ENCODE results near the gene NKX6-2.
"Not testable (repeated sequence)": the region's sequence is repeated elsewhere in the genome, so short reads cannot be mapped to it uniquely, and the experiment has no call there.

DNA sequence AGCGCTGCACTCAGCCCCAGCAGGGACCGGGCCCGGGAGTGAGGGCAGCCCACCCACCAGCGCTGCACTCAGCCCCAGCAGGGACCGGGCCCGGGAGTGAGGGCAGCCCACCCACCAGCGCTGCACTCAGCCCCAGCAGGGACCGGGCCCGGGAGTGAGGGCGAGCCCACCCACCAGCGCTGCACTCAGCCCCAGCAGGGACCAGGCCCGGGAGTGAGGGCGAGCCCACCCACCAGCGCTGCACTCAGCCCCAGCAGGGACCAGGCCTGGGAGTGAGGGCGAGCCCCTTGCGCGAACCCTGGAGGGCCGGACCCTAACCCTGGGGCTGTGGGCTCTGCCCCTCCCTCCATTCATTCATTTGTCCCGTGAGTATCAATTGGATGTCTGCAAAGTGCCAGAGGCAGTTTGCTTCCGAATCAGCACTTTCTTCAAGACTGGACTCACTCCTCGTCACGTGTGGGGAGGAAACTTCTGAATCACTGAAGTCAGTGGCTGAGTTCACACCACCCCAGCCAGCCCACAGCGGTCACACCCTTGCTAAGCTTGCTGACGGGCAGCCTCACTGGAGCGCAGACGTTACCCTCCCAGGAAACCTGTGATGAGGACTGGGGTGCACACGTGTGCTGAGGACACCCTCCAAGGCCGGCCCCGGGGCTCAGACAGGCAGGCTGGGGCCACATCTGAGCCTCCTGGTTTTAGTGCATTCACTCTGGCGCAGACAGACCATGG is 42.6 kb downstream of the NKX6-2 start:
- TF ChIP-seq, protein P1, sequence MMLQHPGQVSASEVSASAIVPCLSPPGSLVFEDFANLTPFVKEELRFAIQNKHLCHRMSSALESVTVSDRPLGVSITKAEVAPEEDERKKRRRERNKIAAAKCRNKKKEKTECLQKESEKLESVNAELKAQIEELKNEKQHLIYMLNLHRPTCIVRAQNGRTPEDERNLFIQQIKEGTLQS (IDR thresholded peaks at IDR 0.05): not testable (repeated sequence)
- not testable (repeated sequence) for TF ChIP-seq RAD21 (IDR thresholded peaks at IDR 0.05); GABPA (IDR thresholded peaks at IDR 0.05 in 1 of 2, conservative IDR thresholded peaks at IDR 0.05 in 1 of 2); SP1 (IDR thresholded peaks at IDR 0.05); TAF1 (conservative IDR thresholded peaks at IDR 0.05); YY1 (IDR thresholded peaks at IDR 0.05); HNF4G (IDR thresholded peaks at IDR 0.05)
- TF ChIP-seq, protein P2, sequence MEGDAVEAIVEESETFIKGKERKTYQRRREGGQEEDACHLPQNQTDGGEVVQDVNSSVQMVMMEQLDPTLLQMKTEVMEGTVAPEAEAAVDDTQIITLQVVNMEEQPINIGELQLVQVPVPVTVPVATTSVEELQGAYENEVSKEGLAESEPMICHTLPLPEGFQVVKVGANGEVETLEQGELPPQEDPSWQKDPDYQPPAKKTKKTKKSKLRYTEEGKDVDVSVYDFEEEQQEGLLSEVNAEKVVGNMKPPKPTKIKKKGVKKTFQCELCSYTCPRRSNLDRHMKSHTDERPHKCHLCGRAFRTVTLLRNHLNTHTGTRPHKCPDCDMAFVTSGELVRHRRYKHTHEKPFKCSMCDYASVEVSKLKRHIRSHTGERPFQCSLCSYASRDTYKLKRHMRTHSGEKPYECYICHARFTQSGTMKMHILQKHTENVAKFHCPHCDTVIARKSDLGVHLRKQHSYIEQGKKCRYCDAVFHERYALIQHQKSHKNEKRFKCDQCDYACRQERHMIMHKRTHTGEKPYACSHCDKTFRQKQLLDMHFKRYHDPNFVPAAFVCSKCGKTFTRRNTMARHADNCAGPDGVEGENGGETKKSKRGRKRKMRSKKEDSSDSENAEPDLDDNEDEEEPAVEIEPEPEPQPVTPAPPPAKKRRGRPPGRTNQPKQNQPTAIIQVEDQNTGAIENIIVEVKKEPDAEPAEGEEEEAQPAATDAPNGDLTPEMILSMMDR (IDR thresholded peaks at IDR 0.05; ENCODE audit: low read depth, low read length, missing input control): not testable (repeated sequence)
- TF ChIP-seq, protein P3, sequence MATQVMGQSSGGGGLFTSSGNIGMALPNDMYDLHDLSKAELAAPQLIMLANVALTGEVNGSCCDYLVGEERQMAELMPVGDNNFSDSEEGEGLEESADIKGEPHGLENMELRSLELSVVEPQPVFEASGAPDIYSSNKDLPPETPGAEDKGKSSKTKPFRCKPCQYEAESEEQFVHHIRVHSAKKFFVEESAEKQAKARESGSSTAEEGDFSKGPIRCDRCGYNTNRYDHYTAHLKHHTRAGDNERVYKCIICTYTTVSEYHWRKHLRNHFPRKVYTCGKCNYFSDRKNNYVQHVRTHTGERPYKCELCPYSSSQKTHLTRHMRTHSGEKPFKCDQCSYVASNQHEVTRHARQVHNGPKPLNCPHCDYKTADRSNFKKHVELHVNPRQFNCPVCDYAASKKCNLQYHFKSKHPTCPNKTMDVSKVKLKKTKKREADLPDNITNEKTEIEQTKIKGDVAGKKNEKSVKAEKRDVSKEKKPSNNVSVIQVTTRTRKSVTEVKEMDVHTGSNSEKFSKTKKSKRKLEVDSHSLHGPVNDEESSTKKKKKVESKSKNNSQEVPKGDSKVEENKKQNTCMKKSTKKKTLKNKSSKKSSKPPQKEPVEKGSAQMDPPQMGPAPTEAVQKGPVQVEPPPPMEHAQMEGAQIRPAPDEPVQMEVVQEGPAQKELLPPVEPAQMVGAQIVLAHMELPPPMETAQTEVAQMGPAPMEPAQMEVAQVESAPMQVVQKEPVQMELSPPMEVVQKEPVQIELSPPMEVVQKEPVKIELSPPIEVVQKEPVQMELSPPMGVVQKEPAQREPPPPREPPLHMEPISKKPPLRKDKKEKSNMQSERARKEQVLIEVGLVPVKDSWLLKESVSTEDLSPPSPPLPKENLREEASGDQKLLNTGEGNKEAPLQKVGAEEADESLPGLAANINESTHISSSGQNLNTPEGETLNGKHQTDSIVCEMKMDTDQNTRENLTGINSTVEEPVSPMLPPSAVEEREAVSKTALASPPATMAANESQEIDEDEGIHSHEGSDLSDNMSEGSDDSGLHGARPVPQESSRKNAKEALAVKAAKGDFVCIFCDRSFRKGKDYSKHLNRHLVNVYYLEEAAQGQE (IDR thresholded peaks at IDR 0.05): not testable (repeated sequence)
- TF ChIP-seq, protein P4, sequence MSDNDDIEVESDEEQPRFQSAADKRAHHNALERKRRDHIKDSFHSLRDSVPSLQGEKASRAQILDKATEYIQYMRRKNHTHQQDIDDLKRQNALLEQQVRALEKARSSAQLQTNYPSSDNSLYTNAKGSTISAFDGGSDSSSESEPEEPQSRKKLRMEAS (IDR thresholded peaks at IDR 0.05): not testable (repeated sequence)
